ENCODE data around the gene IQCN. TPM values are rescaled to one million over a fixed set of nuclear protein-coding genes. Genes with fewer than 3 reads are reported as not detected.

The IQCN gene
- total RNA-seq, 2 donors from 2014 or later: 4.1 to 19.5 TPM

- TF ChIP-seq POLR2A (IDR thresholded peaks at IDR 0.05): no peak
- H3K4me3 ChIP-seq: no peak overlapping the region
- H3K9me3 ChIP-seq: no peaks in the 10 kb centered on the region
- H3K27me3 ChIP-seq (replicated peaks; ENCODE audit: insufficient read depth): no peaks in the 10 kb centered on the region
- H3K27ac ChIP-seq: peak overlapping the region; percentile 62 to 75
- DNase-seq (ENCODE audit: low spot score): no peak
- H3K36me3 ChIP-seq: no peaks in the 10 kb centered on the region
- intact Hi-C loops (cut with DNase I): no loop called here
- WGBS: 48% methylated on average over 21 of the region's 21 CpGs
- H3K4me1 ChIP-seq (replicated peaks): peaks cover 8% of the 10 kb centered on the region
Measured at GRCh38 chr19:18286973-18287635, 12.9 kb upstream of the IQCN start.

DNA sequence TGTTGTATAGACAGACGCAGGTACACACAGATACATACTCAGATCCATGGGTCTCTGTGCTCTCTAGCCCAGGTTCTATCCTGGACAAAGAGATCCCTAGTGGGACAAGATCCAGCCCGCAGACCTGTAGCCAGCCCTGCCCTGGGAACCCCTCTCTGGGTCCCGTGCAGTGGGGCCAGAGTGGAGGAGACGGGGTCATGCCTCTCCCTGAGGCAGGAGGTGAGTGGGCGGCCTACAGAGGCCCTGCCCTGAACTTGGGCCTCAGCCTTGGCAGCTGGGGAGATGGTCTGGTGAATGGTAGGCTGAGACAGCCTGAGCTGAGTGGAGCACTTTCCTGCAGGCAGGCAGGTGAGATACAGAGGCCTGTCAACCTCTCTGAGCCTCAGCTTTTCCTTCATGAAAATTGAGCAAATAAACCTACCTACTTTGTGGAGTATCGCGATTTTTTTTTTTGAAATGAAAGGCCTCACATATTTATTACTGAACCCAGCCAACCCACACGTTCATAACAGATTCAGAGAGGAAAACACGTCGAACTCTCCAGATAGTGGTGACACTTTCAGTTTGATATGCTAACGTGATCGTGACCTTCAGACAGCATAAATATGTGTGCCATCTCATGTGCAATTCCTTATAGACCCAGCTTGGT, 10.6 kb upstream of the IQCN start:
- WGBS: 50% methylated on average over 12 of the region's 12 CpGs

GRCh38 chr19:18283338-18283737, 9.1 kb upstream of the IQCN start:
- TF ChIP-seq POLR2A (IDR thresholded peaks at IDR 0.05) (no peak), POLR2AphosphoS5 (IDR thresholded peaks at IDR 0.05) (no peak)
- TF ChIP-seq, protein P1, sequence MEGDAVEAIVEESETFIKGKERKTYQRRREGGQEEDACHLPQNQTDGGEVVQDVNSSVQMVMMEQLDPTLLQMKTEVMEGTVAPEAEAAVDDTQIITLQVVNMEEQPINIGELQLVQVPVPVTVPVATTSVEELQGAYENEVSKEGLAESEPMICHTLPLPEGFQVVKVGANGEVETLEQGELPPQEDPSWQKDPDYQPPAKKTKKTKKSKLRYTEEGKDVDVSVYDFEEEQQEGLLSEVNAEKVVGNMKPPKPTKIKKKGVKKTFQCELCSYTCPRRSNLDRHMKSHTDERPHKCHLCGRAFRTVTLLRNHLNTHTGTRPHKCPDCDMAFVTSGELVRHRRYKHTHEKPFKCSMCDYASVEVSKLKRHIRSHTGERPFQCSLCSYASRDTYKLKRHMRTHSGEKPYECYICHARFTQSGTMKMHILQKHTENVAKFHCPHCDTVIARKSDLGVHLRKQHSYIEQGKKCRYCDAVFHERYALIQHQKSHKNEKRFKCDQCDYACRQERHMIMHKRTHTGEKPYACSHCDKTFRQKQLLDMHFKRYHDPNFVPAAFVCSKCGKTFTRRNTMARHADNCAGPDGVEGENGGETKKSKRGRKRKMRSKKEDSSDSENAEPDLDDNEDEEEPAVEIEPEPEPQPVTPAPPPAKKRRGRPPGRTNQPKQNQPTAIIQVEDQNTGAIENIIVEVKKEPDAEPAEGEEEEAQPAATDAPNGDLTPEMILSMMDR (IDR thresholded peaks at IDR 0.05): no peak
- Histone ChIP-seq H3K27me3 (replicated peaks; ENCODE audit: insufficient read depth) (no peaks in the 10 kb centered on the region), H3K27ac (peak overlapping the region; percentile 100), H3K36me3 (no peaks in the 10 kb centered on the region), H3K4me3 (no peak overlapping the region), H3K4me1 (replicated peaks) (peaks cover 8% of the 10 kb centered on the region), H3K9me3 (no peaks in the 10 kb centered on the region)
- WGBS: 95% methylated on average over 5 of the region's 5 CpGs
- DNase-seq (ENCODE audit: low spot score): no peak
- intact Hi-C loops (cut with DNase I): no loop called here

More for the DNA sequence above, 10.6 kb upstream of the IQCN start:
- H3K4me1 ChIP-seq (replicated peaks): peaks cover 8% of the 10 kb centered on the region
- no peaks in the 10 kb centered on the region for H3K36me3 ChIP-seq
- DNase-seq (ENCODE audit: low spot score): no peak
- H3K4me3 ChIP-seq: no peak overlapping the region
- TF ChIP-seq POLR2A (IDR thresholded peaks at IDR 0.05): no peak
- TF ChIP-seq, protein P1 (IDR thresholded peaks at IDR 0.05): no peak
- no peak for TF ChIP-seq POLR2AphosphoS5 (IDR thresholded peaks at IDR 0.05)
- H3K9me3 ChIP-seq: no peaks in the 10 kb centered on the region
- no peaks in the 10 kb centered on the region for H3K27me3 ChIP-seq (replicated peaks; ENCODE audit: insufficient read depth)
- peak overlapping the region; percentile 48 to 60 for H3K27ac ChIP-seq
- intact Hi-C loops (cut with DNase I): no loop called here

DNA sequence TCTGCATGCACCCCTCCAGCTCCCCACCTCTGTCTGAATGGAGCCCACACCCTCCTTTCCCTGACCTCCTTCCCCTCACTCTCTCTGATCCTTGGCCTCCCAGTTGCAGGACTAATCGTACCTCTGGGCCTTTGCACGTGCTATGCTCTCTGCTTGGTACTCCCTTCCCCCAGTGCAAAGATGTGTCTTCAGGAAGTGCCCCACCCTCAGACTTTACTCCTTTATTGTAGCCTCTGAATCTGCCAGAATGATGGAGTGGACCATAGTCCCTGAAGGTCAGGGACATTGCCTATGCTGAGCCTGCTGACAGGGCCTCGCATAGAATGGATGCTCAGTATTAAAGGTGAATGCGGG, 8.5 kb upstream of the IQCN start:
- 64% methylated on average over 4 of the region's 4 CpGs for WGBS
- Histone ChIP-seq H3K27ac (peak overlapping the region; percentile 100), H3K27me3 (replicated peaks; ENCODE audit: insufficient read depth) (no peaks in the 10 kb centered on the region), H3K4me1 (replicated peaks) (peaks cover 12% of the 10 kb centered on the region), H3K9me3 (no peaks in the 10 kb centered on the region), H3K4me3 (peak overlapping the region in 1 of 2 donors; percentile 47), H3K36me3 (no peaks in the 10 kb centered on the region)
- intact Hi-C loops (cut with DNase I): no loop called here
- TF ChIP-seq POLR2AphosphoS5 (IDR thresholded peaks at IDR 0.05) (no peak), POLR2A (IDR thresholded peaks at IDR 0.05) (no peak)
- TF ChIP-seq, protein P1 (IDR thresholded peaks at IDR 0.05): no peak
- no peak for DNase-seq (ENCODE audit: low spot score)

- peak overlapping the region; percentile 47 to 49 for H3K4me3 ChIP-seq
- H3K9me3 ChIP-seq: no peaks in the 10 kb centered on the region
- DNase-seq (ENCODE audit: low spot score): peak; percentile 37
- H3K27ac ChIP-seq: peak overlapping the region; percentile 100
- TF ChIP-seq POLR2A (IDR thresholded peaks at IDR 0.05): no peak
- TF ChIP-seq POLR2AphosphoS5 (IDR thresholded peaks at IDR 0.05): peak; percentile 11
- TF ChIP-seq, protein P1 (IDR thresholded peaks at IDR 0.05): peak in 1 of 4 experiments; percentile 35
- H3K36me3 ChIP-seq: no peaks in the 10 kb centered on the region
- H3K4me1 ChIP-seq (replicated peaks): peaks cover 12% of the 10 kb centered on the region
- H3K27me3 ChIP-seq (replicated peaks; ENCODE audit: insufficient read depth): no peaks in the 10 kb centered on the region
- intact Hi-C loops (cut with DNase I): no loop called here
- WGBS: 3% methylated on average over 27 of the region's 27 CpGs
Measured at GRCh38 chr19:18282021-18282787, 8.0 kb upstream of the IQCN start.

All from prostate gland (tissue), 2 donors.